Activated CD8-positive, alpha-beta T cell treated with anti-CD3 and anti-CD28 coated beads, Interleukin-2, amount 10 ng/mL, durations not matched to agents 7 days and 5 days (primary cell): Measurements from ENCODE around the gene CTH. TPM values are rescaled to one million over a fixed set of nuclear protein-coding genes. Genes with fewer than 3 reads are reported as not detected.
"Not testable (repeated sequence)": the region's sequence is repeated elsewhere in the genome, so short reads cannot be mapped to it uniquely, and the experiment has no call there.

Experiments
- ATAC-seq: fragments of 150-1000 bp; cut with Tn5 transposase; one replicate; pipeline ENCODE4 v1.10.0; 2021; ENCODE audit warnings: moderate library complexity
- CTCF ChIA-PET: fragments of 350-600 bp; sonication (Branson Sonifier 250); formaldehyde crosslinking; loops from one replicate; lab custom pipeline; 2021; ENCODE audit warnings: antibody characterized with exemption; lab: Charles Lee
- POLR2A ChIA-PET: fragments of 350-600 bp; sonication (Branson Sonifier 250); formaldehyde crosslinking; loops from one replicate; lab custom pipeline; 2021; ENCODE audit warnings: antibody characterized with exemption; lab: Charles Lee
- DNase-seq: peaks from one replicate; pipeline ENCODE4 v3.0.0-alpha.2; 2020
- H3K27ac Mint-ChIP-seq: one replicate; pipeline ENCODE4 v1.8.0; 2021; ENCODE audit warnings: mild to moderate bottlenecking, mixed read lengths
- H3K27me3 Mint-ChIP-seq: one replicate; pipeline ENCODE4 v1.8.0; 2021; ENCODE audit warnings: low read depth, mixed read lengths
- H3K36me3 Mint-ChIP-seq: one replicate; pipeline ENCODE4 v1.8.0; 2021; ENCODE audit warnings: low read depth, mixed read lengths
- H3K4me1 Mint-ChIP-seq: one replicate; pipeline ENCODE4 v1.8.0; 2021; ENCODE audit warnings: low read depth, mixed read lengths
- H3K4me3 Mint-ChIP-seq: one replicate; pipeline ENCODE4 v1.8.0; 2021; ENCODE audit warnings: mild to moderate bottlenecking, mixed read lengths
- H3K9me3 Mint-ChIP-seq: one replicate; pipeline ENCODE4 v1.8.0; 2022; ENCODE audit warnings: mixed read lengths; ENCODE audit not compliant: insufficient read depth
- total RNA-seq, 2 experiments: library from RNA; stranded (reverse); gene quantifications; one replicate each; pipeline ENCODE4 v1.2.3, GENCODE V29; 2021

Gene CTH
- total RNA-seq, 2 experiments from 2014 or later: 4.1 to 5.9 TPM

GRCh38 chr1:70460740-70461713, 50.0 kb downstream of the CTH start:
- POLR2A ChIA-PET, H3K27ac Mint-ChIP-seq, ATAC-seq, H3K4me3 Mint-ChIP-seq, H3K9me3 Mint-ChIP-seq, DNase-seq, H3K4me1 Mint-ChIP-seq, H3K27me3 Mint-ChIP-seq, CTCF ChIA-PET, H3K36me3 Mint-ChIP-seq: not testable (repeated sequence)

GRCh38 chr1:70462611-70463010, 51.5 kb downstream of the CTH start:
- H3K4me1 Mint-ChIP-seq: no peaks in the 10 kb centered on the region
- no peak for ATAC-seq
- no peaks in the 10 kb centered on the region for H3K36me3 Mint-ChIP-seq
- H3K9me3 Mint-ChIP-seq: no peaks in the 10 kb centered on the region
- H3K4me3 Mint-ChIP-seq: no peak overlapping the region
- peaks cover 2% of the 10 kb centered on the region for H3K27me3 Mint-ChIP-seq
- ChIA-PET CTCF (no interaction called here), POLR2A (no interaction called here)
- DNase-seq: no peak
- H3K27ac Mint-ChIP-seq: no peak overlapping the region

DNA sequence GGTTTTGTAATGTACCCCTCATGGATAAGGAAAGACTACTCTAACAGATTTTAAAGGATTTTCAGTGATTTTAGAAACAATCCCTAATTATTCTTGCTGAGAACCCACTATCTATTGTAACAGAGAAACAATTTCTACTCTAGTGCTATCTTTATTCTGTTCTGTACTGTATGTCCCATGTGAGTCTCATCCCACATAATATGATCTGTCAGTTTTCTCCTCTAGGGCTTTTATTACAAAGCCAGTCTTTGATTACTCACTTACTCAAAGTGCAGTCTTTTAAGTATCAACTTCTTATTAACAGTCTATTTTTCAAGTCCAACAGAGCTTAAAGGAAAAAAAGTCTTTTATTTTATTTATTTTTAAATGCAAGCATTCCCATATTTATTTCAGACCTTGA, 54.8 kb downstream of the CTH start:
- ATAC-seq (no peak), DNase-seq (no peak)
- Mint-ChIP-seq H3K27ac (no peak overlapping the region), H3K4me1 (no peaks in the 10 kb centered on the region), H3K4me3 (no peak overlapping the region), H3K36me3 (no peaks in the 10 kb centered on the region), H3K27me3 (peaks cover 9% of the 10 kb centered on the region), H3K9me3 (no peaks in the 10 kb centered on the region)
- ChIA-PET CTCF (no interaction called here), POLR2A (no interaction called here)

GRCh38 chr1:70467531-70467930, 56.5 kb downstream of the CTH start:
- H3K4me1 Mint-ChIP-seq: no peaks in the 10 kb centered on the region

GRCh38 chr1:70468180-70468579, 57.1 kb downstream of the CTH start:
- no peak for DNase-seq
- Mint-ChIP-seq H3K9me3 (no peaks in the 10 kb centered on the region), H3K27ac (no peak overlapping the region), H3K36me3 (no peaks in the 10 kb centered on the region), H3K4me1 (no peaks in the 10 kb centered on the region), H3K4me3 (no peak overlapping the region), H3K27me3 (peaks cover 11% of the 10 kb centered on the region)
- ATAC-seq: no peak
- CTCF ChIA-PET: no interaction called here
- POLR2A ChIA-PET: no interaction called here

More at GRCh38 chr1:70467531-70467930, 56.5 kb downstream of the CTH start:
- CTCF ChIA-PET: no interaction called here
- DNase-seq (no peak), ATAC-seq (no peak)
- H3K36me3 Mint-ChIP-seq: no peaks in the 10 kb centered on the region
- no peak overlapping the region for H3K4me3 Mint-ChIP-seq
- H3K27me3 Mint-ChIP-seq: peaks cover 11% of the 10 kb centered on the region
- no peaks in the 10 kb centered on the region for H3K9me3 Mint-ChIP-seq
- H3K27ac Mint-ChIP-seq: no peak overlapping the region
- POLR2A ChIA-PET: no interaction called here

- peaks cover 11% of the 10 kb centered on the region for H3K27me3 Mint-ChIP-seq
- POLR2A ChIA-PET, H3K36me3 Mint-ChIP-seq, H3K27ac Mint-ChIP-seq, ATAC-seq, H3K4me1 Mint-ChIP-seq, DNase-seq, H3K9me3 Mint-ChIP-seq, CTCF ChIA-PET, H3K4me3 Mint-ChIP-seq: not testable (repeated sequence)
Observed at GRCh38 chr1:70469184-70469583, 58.1 kb downstream of the CTH start.

GRCh38 chr1:70475023-70475422, 64.0 kb downstream of the CTH start:
- Mint-ChIP-seq H3K4me3 (no peak overlapping the region), H3K4me1 (no peaks in the 10 kb centered on the region)
- CTCF ChIA-PET: no interaction called here

GRCh38 chr1:70477090-70477489, 66.0 kb downstream of the CTH start:
- no peak overlapping the region for H3K27ac Mint-ChIP-seq
- no peak for ATAC-seq
- ChIA-PET POLR2A (no interaction called here), CTCF (no interaction called here)
- DNase-seq: no peak
- no peaks in the 10 kb centered on the region for H3K4me1 Mint-ChIP-seq
- H3K4me3 Mint-ChIP-seq: no peak overlapping the region
- no peaks in the 10 kb centered on the region for H3K36me3 Mint-ChIP-seq
- no peaks in the 10 kb centered on the region for H3K9me3 Mint-ChIP-seq
- H3K27me3 Mint-ChIP-seq: peaks cover 2% of the 10 kb centered on the region

More at GRCh38 chr1:70475023-70475422, 64.0 kb downstream of the CTH start:
- Mint-ChIP-seq H3K27me3 (peaks cover 6% of the 10 kb centered on the region), H3K9me3 (no peaks in the 10 kb centered on the region), H3K36me3 (no peaks in the 10 kb centered on the region), H3K27ac (no peak overlapping the region)
- POLR2A ChIA-PET: no interaction called here
- no peak for ATAC-seq
- DNase-seq: no peak

- POLR2A ChIA-PET, H3K36me3 Mint-ChIP-seq, CTCF ChIA-PET, H3K4me1 Mint-ChIP-seq, ATAC-seq, H3K9me3 Mint-ChIP-seq, H3K4me3 Mint-ChIP-seq, H3K27ac Mint-ChIP-seq, DNase-seq, H3K27me3 Mint-ChIP-seq: not testable (repeated sequence)
Observed at GRCh38 chr1:70477905-70478304, 66.8 kb downstream of the CTH start.

DNA sequence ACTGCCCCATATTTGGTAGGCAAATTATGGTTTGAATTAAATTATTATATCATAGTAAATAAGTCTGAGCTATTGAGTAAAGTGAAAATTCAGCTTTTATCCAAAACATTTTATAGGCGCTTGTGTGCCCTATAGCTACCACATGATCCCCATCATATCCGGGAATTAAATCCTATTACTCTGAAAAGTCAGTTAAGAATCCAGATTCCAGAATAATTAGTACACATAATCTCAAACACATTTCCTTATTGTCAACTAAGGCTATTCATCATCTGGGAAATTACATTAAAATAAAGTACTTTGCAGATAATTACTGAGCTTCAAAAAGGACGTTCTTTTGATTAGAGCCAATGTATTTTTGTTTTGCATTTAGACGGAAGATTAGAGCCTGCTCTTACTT, 72.3 kb downstream of the CTH start:
- no peak overlapping the region for H3K27ac Mint-ChIP-seq
- CTCF ChIA-PET: no interaction called here
- ATAC-seq (no peak), DNase-seq (no peak)
- H3K36me3 Mint-ChIP-seq: no peaks in the 10 kb centered on the region
- H3K9me3 Mint-ChIP-seq: no peaks in the 10 kb centered on the region
- peaks cover 5% of the 10 kb centered on the region for H3K27me3 Mint-ChIP-seq
- POLR2A ChIA-PET: no interaction called here
- no peak overlapping the region for H3K4me3 Mint-ChIP-seq
- H3K4me1 Mint-ChIP-seq: no peaks in the 10 kb centered on the region

- POLR2A ChIA-PET: no interaction called here
- H3K36me3 Mint-ChIP-seq: no peaks in the 10 kb centered on the region
- H3K27ac Mint-ChIP-seq: no peak overlapping the region
- H3K4me1 Mint-ChIP-seq: no peaks in the 10 kb centered on the region
- DNase-seq (no peak), ATAC-seq (no peak)
- H3K9me3 Mint-ChIP-seq: no peaks in the 10 kb centered on the region
- CTCF ChIA-PET: interaction anchor here (0.8 kb wide), 1 partner anchor 42 kb away, joined by 3 read pairs; no protein-coding TSS in a partner anchor
- H3K27me3 Mint-ChIP-seq: peaks cover 3% of the 10 kb centered on the region
- H3K4me3 Mint-ChIP-seq: no peak overlapping the region
Observed at GRCh38 chr1:70485624-70486023, 74.6 kb downstream of the CTH start.

DNA sequence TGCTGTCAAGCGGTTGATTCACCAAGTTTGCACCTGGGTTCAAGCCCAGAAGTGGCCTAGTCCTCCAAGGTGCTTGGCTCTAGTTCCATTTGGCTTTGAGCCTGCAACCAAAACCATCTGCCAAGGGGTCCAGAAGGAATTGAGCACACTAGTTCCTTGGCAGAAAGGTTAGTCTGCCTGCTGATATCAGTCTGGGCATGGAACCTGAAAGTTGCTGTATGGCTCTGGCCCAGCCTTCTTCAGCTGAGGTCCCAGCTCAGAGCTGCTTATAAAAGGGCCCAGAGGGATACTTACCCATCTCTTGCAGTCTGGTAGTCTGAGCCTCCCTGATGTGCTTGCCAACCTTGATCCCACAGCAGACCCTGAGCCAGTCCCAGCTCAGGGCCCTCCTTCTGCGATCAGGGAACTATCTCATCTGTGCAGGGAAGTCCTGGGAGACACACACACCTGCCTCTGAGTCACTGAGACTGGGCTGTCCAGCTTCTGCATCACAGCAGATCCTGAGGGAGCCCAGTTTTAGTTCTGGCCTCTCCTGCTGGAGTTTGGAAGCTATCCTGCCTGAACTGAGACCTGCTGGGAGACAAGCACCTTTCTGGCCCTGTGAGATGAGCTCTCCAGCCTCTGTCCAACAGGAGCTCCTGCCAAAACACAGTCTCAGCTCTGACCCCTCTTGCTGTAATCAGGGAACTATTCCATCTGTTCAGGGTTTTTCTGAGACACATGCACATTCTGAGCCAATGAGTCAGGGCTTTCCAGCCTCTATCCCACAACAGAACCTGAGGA, 75.8 kb downstream of the CTH start:
- Mint-ChIP-seq H3K27me3 (peaks cover 10% of the 10 kb centered on the region), H3K36me3 (no peaks in the 10 kb centered on the region), H3K4me1 (no peaks in the 10 kb centered on the region), H3K27ac (no peak overlapping the region), H3K9me3 (no peaks in the 10 kb centered on the region), H3K4me3 (no peak overlapping the region)
- CTCF ChIA-PET: interaction anchor here (0.6 to 1.2 kb wide), 4 partner anchors 19 to 360 kb away, joined by 3 to 4 read pairs (median 3); no protein-coding TSS in a partner anchor
- DNase-seq (no peak), ATAC-seq (no peak)
- POLR2A ChIA-PET: no interaction called here
